Stimulated activated CD8-positive, alpha-beta memory T cell treated with anti-CD3 and anti-CD28 coated beads, Interleukin-2, amount 100 ng/mL, for 1 hour (primary cell): ENCODE results near the gene DIO1.
"Not testable (repeated sequence)": the region's sequence is repeated elsewhere in the genome, so short reads cannot be mapped to it uniquely, and the experiment has no call there.

Source experiments
- DNase-seq, 2 donors: peaks; one replicate each; pipeline ENCODE4 v3.0.0-alpha.2; 2020; ENCODE audit warnings: low read depth in 2 of 2

Gene DIO1

GRCh38 chr1:53893999-53894636, at the start of gene DIO1:
Gene DIO1, plus strand, starts transcription at chr1:53894187. Its CDS starts 24 bp downstream, at chr1:53894211.
- no peak for DNase-seq

- no peak for DNase-seq
Observed at GRCh38 chr1:53847980-53848379, 46.0 kb upstream of the DIO1 start.

- no peak for DNase-seq
Observed at GRCh38 chr1:53850082-53850673, 43.8 kb upstream of the DIO1 start.

- no peak for DNase-seq
Observed at GRCh38 chr1:53851571-53852285, 42.3 kb upstream of the DIO1 start.

- DNase-seq, result peak in 1 of 2 donors; percentile 16
Observed at GRCh38 chr1:53860967-53861411, 33.0 kb upstream of the DIO1 start.

- no peak for DNase-seq
Observed at GRCh38 chr1:53862507-53862906, 31.5 kb upstream of the DIO1 start.

- DNase-seq, result no peak
Observed at GRCh38 chr1:53868565-53868964, 25.4 kb upstream of the DIO1 start.

GRCh38 chr1:53869454-53870117, 24.4 kb upstream of the DIO1 start:
- DNase-seq, result no peak

- DNase-seq, result no peak
Observed at GRCh38 chr1:53871221-53871620, 22.8 kb upstream of the DIO1 start.

- DNase-seq, result no peak
Observed at GRCh38 chr1:53871773-53872484, 22.1 kb upstream of the DIO1 start.

GRCh38 chr1:53875150-53875549, 18.8 kb upstream of the DIO1 start:
- not testable (repeated sequence) for DNase-seq

GRCh38 chr1:53878492-53879105, 15.4 kb upstream of the DIO1 start:
- DNase-seq, result no peak

GRCh38 chr1:53881853-53882252, 12.1 kb upstream of the DIO1 start:
- not testable (repeated sequence) for DNase-seq

GRCh38 chr1:53883600-53883999, 10.4 kb upstream of the DIO1 start:
- not testable (repeated sequence) for DNase-seq

GRCh38 chr1:53888681-53889080, 5.3 kb upstream of the DIO1 start:
- no peak for DNase-seq

GRCh38 chr1:53889304-53890298, 4.4 kb upstream of the DIO1 start, which contains the start of gene YIPF1:
Gene YIPF1, minus strand, starts transcription at chr1:53889797. Its CDS starts 860 bp downstream, at chr1:53888937.
- DNase-seq, result peak; percentile 70 to 71

GRCh38 chr1:53890522-53890941, 3.5 kb upstream of the DIO1 start:
- DNase-seq, result no peak

GRCh38 chr1:53891018-53891417, 3.0 kb upstream of the DIO1 start:
- DNase-seq, result no peak

GRCh38 chr1:53891678-53892077, 2.3 kb upstream of the DIO1 start:
- DNase-seq, result no peak

GRCh38 chr1:53892911-53893310, 1.1 kb upstream of the DIO1 start:
- no peak for DNase-seq
